GM12878 (cell line): ENCODE data around the gene TYW1B. TPM values are rescaled to one million over a fixed set of nuclear protein-coding genes. Genes with fewer than 3 reads are reported as not detected.
"Not testable (repeated sequence)": the region's sequence is repeated elsewhere in the genome, so short reads cannot be mapped to it uniquely, and the experiment has no call there.

ENCODE experiments used
- ATAC-seq: fragments of 200-7000 bp; cut with Tn5 transposase; 3 replicates; pipeline ENCODE4 v1.9.1; 2020; ENCODE audit warnings: mild to moderate bottlenecking, moderate library complexity
- BruUV-seq: library from RNA; stranded (reverse); fragments of 400-500 nt; replicated peaks from 2 replicates; lab custom pipeline; 2021; lab: Mats Ljungman, UMichigan
- CTCF ChIA-PET: fragments of 300-600 bp; sonication (Branson Sonifier 250); formaldehyde crosslinking; extraction: SDS; loops from one replicate; lab custom pipeline; 2021; ENCODE audit warnings: inconsistent platforms; lab: Yijun Ruan, JAX
- POLR2A ChIA-PET: fragments of 350-600 bp; formaldehyde crosslinking; extraction: SDS; loops from one replicate; lab custom pipeline; 2021; ENCODE audit warnings: inconsistent platforms; lab: Charles Lee
- RAD21 ChIA-PET: fragments of 300-600 bp; sonication (Branson Sonifier 250); formaldehyde crosslinking; loops from one replicate; lab custom pipeline; 2023; ENCODE audit warnings: antibody characterized with exemption; ENCODE audit not compliant: unreplicated experiment; lab: Charles Lee
- SMC1A ChIA-PET: fragments of 300-600 bp; sonication (Branson Sonifier 250); formaldehyde crosslinking; loops from one replicate; lab custom pipeline; 2023; ENCODE audit not compliant: unreplicated experiment, uncharacterized antibody; lab: Charles Lee
- DNase-seq: peaks from one replicate; pipeline ENCODE4 v3.0.0-alpha.2; 2011; ENCODE audit warnings: low read depth, low spot score
- FAIRE-seq: peaks from 3 replicates; lab custom pipeline; 2011; peaks lifted over from hg19 to GRCh38; lab: Jason Lieb, UNC
- H2AFZ ChIP-seq: 2 replicates; pipeline ENCODE4 v1.6.0; 2011; ENCODE audit warnings: low read depth, low read length, control low read depth; ENCODE audit not compliant: control insufficient read depth
- H3K27ac ChIP-seq: 2 replicates; pipeline ENCODE4 v1.5.1; 2011; ENCODE audit warnings: control low read depth; ENCODE audit not compliant: control insufficient read depth, insufficient read depth
- H3K27me3 ChIP-seq, 2 experiments: replicated peaks in 1 of 2; 2 replicates each; pipeline versions ENCODE4 v1.6.0 to v1.6.1; 2011; ENCODE audit warnings: low read length in 1 of 2; ENCODE audit not compliant: control insufficient read depth in 2 of 2, insufficient read depth in 2 of 2
- H3K36me3 ChIP-seq, 2 experiments: 2 replicates each; pipeline ENCODE4 v1.5.1; 2011; ENCODE audit warnings: low read length in 1 of 2; ENCODE audit not compliant: control insufficient read depth in 2 of 2, insufficient read depth in 2 of 2
- H3K4me1 ChIP-seq: 2 replicates; pipeline ENCODE4 v1.6.1; 2011; ENCODE audit warnings: mild to moderate bottlenecking, low read length, moderate library complexity, mixed read lengths; ENCODE audit not compliant: control insufficient read depth, insufficient read depth
- H3K4me2 ChIP-seq: 2 replicates; pipeline ENCODE4 v1.6.0; 2011; ENCODE audit warnings: control low read depth; ENCODE audit not compliant: control insufficient read depth, insufficient read depth
- H3K4me3 ChIP-seq: fragments of 200-600 bp; sonication (generic); 2 replicates; pipeline ENCODE4 v1.5.1; 2016
- H3K79me2 ChIP-seq: 2 replicates; pipeline ENCODE4 v1.6.0; 2011; ENCODE audit warnings: low read length; ENCODE audit not compliant: control insufficient read depth, insufficient read depth
- H3K9ac ChIP-seq: 2 replicates; pipeline ENCODE4 v1.8.0; 2011; ENCODE audit warnings: low read length, control low read depth, mixed read lengths; ENCODE audit not compliant: control insufficient read depth, insufficient read depth
- H3K9me3 ChIP-seq: replicated peaks from 3 replicates; pipeline ENCODE4 v1.5.1; 2011; ENCODE audit warnings: mild to moderate bottlenecking, low read length; ENCODE audit not compliant: control insufficient read depth, insufficient read depth
- H4K20me1 ChIP-seq: 2 replicates; pipeline ENCODE4 v1.6.0; 2011; ENCODE audit not compliant: control insufficient read depth, insufficient read depth
- CREB1 ChIP-seq: IDR thresholded peaks from 2 replicates; pipeline ENCODE4 v1.6.1; 2012; ENCODE audit warnings: low read depth, mild to moderate bottlenecking, inconsistent platforms
- CREM ChIP-seq: IDR thresholded peaks from 2 replicates; pipeline ENCODE4 v1.6.1; 2014; ENCODE audit warnings: antibody characterized with exemption, low read depth
- JUNB ChIP-seq: IDR thresholded peaks from 2 replicates; pipeline ENCODE4 v1.6.1; 2016; ENCODE audit warnings: antibody characterized with exemption, mild to moderate bottlenecking
- NFIC ChIP-seq: IDR thresholded peaks from 2 replicates; pipeline ENCODE4 v1.6.1; 2012; ENCODE audit warnings: low read depth, mild to moderate bottlenecking, inconsistent platforms, low read length, moderate library complexity
- RUNX3 ChIP-seq: IDR thresholded peaks from 2 replicates; pipeline ENCODE4 v1.6.1; 2012; ENCODE audit warnings: low read length, inconsistent platforms
- ZNF24 ChIP-seq: fragments of 450-650 bp; IDR thresholded peaks from 2 replicates; pipeline ENCODE4 v1.6.1; 2017; ENCODE audit warnings: antibody characterized with exemption, mild to moderate bottlenecking
- WGBS: methylation state at CpG from one replicate; pipeline ENCODE4 v1.1.6; 2016; ENCODE audit warnings: low lambda C conversion rate; ENCODE audit not compliant: insufficient replicate concordance, insufficient coverage; ENCODE audit errors: missing lambda C conversion rate; 5-methylcytosine and 5-hydroxymethylcytosine counted together
- in situ Hi-C: fragments of 300-500 bp; cut with MboI; formaldehyde crosslinking; loops from 9 replicates; pipeline ENCODE4 v1.14.3; 2018; ENCODE audit warnings: mixed read lengths
- intact Hi-C: fragments of 100-400 bp; cut with micrococcal nuclease; formaldehyde crosslinking; loops from one replicate; pipeline ENCODE4 v1.14.2; 2022; ENCODE audit not compliant: unreplicated experiment
- polyA plus RNA-seq, 11 experiments: library from polyadenylated mRNA; depleted of rRNA in 4 of 11; unstranded in 6 of 11; stranded (reverse) in 5 of 11; fragments of >200 nt; fragmentation: Nextera tagmentation in 4 of 11; fragmentation: Illumina TruSeq in 1 of 11; extraction: Ambion mirVana in 4 of 11; extraction: Trizol in 1 of 11; gene quantifications; 1 replicate in 1 of 11; 2 replicates in 10 of 11; pipeline versions ENCODE4 v1.2.1 to v1.2.3, GENCODE V29; 2011 to 2016; ENCODE audit warnings: inconsistent platforms in 2 of 11, missing spikeins in 2 of 11, low read depth in 1 of 11
- total RNA-seq, 4 experiments: library from RNA; depleted of rRNA in 3 of 4; stranded (reverse); fragments of >200 nt in 3 of 4; fragmentation: Illumina TruSeq in 1 of 4; extraction: Trizol in 1 of 4; gene quantifications; 2 replicates each; pipeline versions ENCODE4 v1.2.1 to v1.2.3, GENCODE V29; 2013 to 2021
- TF ChIP-seq, protein P1 (sequence below): IDR thresholded peaks from 2 replicates; pipeline ENCODE4 v1.6.1; 2012; ENCODE audit warnings: low read length, inconsistent platforms

TYW1B gene
- total and polyA plus RNA-seq, 10 of the 15 experiments (the other 5 are each of a cell fraction or from before 2014, with no cell fraction given): 3.5 to 6.6 (median 5.3) TPM

DNA sequence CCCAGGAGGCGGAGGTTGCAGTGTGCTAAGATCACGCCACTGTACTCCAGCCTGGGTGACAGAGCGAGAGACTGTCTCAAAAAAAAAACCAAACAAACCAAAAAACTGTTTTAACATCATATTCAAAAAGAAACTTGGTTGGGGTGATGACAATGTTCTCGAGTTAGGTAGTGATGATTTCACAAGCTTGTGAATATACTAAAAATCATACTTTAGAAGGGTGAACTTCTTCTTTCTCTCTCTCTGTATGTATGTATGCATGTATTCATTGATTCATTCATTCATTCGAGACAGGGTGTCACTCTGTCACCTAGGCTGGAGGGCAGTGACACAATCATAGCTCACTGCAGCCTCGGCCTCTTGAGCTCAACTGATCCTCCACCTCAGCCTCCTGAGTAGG is 151.1 kb downstream of the TYW1B start:
- RAD21 ChIA-PET, H3K9ac ChIP-seq, H3K4me1 ChIP-seq, H3K9me3 ChIP-seq, in situ Hi-C loops, H3K27ac ChIP-seq, H3K27me3 ChIP-seq, H3K4me3 ChIP-seq, H3K79me2 ChIP-seq, H3K4me2 ChIP-seq, H2AFZ ChIP-seq, FAIRE-seq, H3K36me3 ChIP-seq, DNase-seq, H4K20me1 ChIP-seq, BruUV-seq, CTCF ChIA-PET, intact Hi-C loops, POLR2A ChIA-PET: not testable (repeated sequence)
- TF ChIP-seq ZNF24 (peak; percentile 94), JUNB (peak; percentile 77), CREM (peak; percentile 66; the same call in 1 of the 2 replicates), CREB1 (peak; percentile 67; the same call in 1 of the 2 replicates), RUNX3 (peak; percentile 40; the same call in 1 of the 2 replicates), NFIC (peak; percentile 49; the same call in 1 of the 2 replicates)
- TF ChIP-seq, protein P1, sequence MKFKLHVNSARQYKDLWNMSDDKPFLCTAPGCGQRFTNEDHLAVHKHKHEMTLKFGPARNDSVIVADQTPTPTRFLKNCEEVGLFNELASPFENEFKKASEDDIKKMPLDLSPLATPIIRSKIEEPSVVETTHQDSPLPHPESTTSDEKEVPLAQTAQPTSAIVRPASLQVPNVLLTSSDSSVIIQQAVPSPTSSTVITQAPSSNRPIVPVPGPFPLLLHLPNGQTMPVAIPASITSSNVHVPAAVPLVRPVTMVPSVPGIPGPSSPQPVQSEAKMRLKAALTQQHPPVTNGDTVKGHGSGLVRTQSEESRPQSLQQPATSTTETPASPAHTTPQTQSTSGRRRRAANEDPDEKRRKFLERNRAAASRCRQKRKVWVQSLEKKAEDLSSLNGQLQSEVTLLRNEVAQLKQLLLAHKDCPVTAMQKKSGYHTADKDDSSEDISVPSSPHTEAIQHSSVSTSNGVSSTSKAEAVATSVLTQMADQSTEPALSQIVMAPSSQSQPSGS: peak; percentile 36; the same call in 1 of the 2 replicates
- peak; percentile 82 for ATAC-seq
- WGBS: 23% methylated on average over 6 of the region's 6 CpGs
- SMC1A ChIA-PET: interaction anchor here (0.7 kb wide), 1 partner anchor 676 kb away, joined by 3 read pairs; no protein-coding TSS in a partner anchor

DNA sequence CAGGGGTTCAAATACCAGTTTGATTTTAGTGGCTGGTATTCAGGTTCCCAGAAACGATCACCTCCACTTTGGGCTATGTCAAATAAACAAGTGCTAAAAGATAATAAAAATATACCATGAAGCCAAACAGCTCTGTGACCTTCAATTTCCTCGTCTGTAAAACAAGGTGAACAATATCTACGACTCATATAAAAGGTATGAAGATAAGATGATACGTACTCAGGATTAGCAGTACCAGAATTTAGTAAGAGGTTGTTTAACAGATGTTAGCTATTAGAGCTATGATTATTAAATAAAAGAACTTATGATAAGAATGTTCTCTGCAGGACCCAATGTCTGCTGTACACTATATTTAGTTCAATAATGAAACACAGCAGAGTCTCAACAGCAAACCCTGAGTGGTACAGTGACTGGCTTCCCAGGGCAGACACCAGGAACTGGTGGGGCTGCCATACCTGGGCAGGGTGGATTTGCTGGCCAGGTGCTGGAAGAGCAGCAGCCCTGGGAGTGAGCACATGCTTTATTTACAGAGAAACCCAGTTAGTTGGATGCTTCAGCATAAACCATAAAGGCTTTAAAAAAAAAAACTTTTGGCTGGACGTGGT is 151.8 kb downstream of the TYW1B start:
- H2AFZ ChIP-seq, H3K4me1 ChIP-seq, DNase-seq, in situ Hi-C loops, CTCF ChIA-PET, H4K20me1 ChIP-seq, H3K79me2 ChIP-seq, H3K36me3 ChIP-seq, POLR2A ChIA-PET, FAIRE-seq, H3K27ac ChIP-seq, H3K4me3 ChIP-seq, BruUV-seq, H3K9ac ChIP-seq, RAD21 ChIA-PET, SMC1A ChIA-PET, H3K9me3 ChIP-seq, H3K27me3 ChIP-seq, H3K4me2 ChIP-seq, intact Hi-C loops: not testable (repeated sequence)
- 70% methylated on average over 5 of the region's 5 CpGs for WGBS
- ATAC-seq: peak; percentile 20; the same call in 1 of the 3 replicates

GRCh38 chr7:72675686-72676085 is 152.3 kb downstream of the TYW1B start:
- peak; percentile 58 for ATAC-seq
- BruUV-seq, H3K4me1 ChIP-seq, SMC1A ChIA-PET, H3K27ac ChIP-seq, H3K4me3 ChIP-seq, H3K9ac ChIP-seq, in situ Hi-C loops, H4K20me1 ChIP-seq, POLR2A ChIA-PET, H3K36me3 ChIP-seq, H3K79me2 ChIP-seq, DNase-seq, H3K4me2 ChIP-seq, H3K27me3 ChIP-seq, CTCF ChIA-PET, H2AFZ ChIP-seq, H3K9me3 ChIP-seq, RAD21 ChIA-PET, intact Hi-C loops: not testable (repeated sequence)
- peak; percentile 81 for FAIRE-seq
- 100% methylated on average over 2 of the region's 2 CpGs for WGBS
